BLaER1 (cell line): ENCODE data around the gene MAP3K20.
"Not testable (repeated sequence)": the region's sequence is repeated elsewhere in the genome, so short reads cannot be mapped to it uniquely, and the experiment has no call there.

Source experiments
- H3K27ac ChIP-seq: shearing (Covaris generic); formaldehyde crosslinking; 2 replicates; pipeline ENCODE4 v1.8.1; 2022
- H3K27me3 ChIP-seq: shearing (Covaris generic); formaldehyde crosslinking; 2 replicates; pipeline ENCODE4 v1.8.1; 2022
- H3K36me3 ChIP-seq: shearing (Covaris generic); formaldehyde crosslinking; 2 replicates; pipeline ENCODE4 v1.8.1; 2022
- H3K4me1 ChIP-seq: shearing (Covaris generic); formaldehyde crosslinking; 2 replicates; pipeline ENCODE4 v1.8.1; 2022
- H3K4me2 ChIP-seq: shearing (Covaris generic); formaldehyde crosslinking; 2 replicates; pipeline ENCODE4 v1.8.1; 2022
- H3K4me3 ChIP-seq: shearing (Covaris generic); formaldehyde crosslinking; 2 replicates; pipeline ENCODE4 v1.8.1; 2022
- H3K9ac ChIP-seq: shearing (Covaris generic); formaldehyde crosslinking; 2 replicates; pipeline ENCODE4 v1.8.1; 2022
- H3K9me3 ChIP-seq: shearing (Covaris generic); formaldehyde crosslinking; 2 replicates; pipeline ENCODE4 v1.8.1; 2022
- H4K20me1 ChIP-seq: shearing (Covaris generic); formaldehyde crosslinking; 2 replicates; pipeline ENCODE4 v1.8.1; 2022
- Cebpa-rat ChIP-seq: shearing (Covaris generic); IDR thresholded peaks from 2 replicates; pipeline ENCODE4 v1.8.1; 2022

The MAP3K20 gene

DNA sequence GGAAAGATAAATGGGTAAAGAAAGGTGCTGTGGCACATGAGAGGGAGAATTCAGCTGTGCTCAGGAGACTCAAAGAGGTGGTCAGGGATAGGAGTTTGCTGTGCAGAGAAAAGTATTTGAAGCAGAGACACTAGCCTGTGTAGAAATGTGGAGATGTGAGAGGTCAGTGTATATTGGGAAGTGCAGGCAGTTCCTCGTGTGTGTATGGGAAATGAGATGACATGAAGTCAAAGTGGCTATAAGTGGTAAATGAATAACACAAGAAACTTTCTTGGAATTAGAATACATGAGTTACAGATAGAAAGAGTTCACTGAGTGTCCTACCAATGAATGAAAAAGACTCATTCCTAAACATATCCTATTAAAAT is 11.6 kb downstream of the MAP3K20 start:
- peaks cover 76% of the 10 kb centered on the region; the same call in 1 of the 2 replicates for H4K20me1 ChIP-seq
- no peak for TF ChIP-seq Cebpa-rat
- no peak overlapping the region for H3K27ac ChIP-seq
- no peaks in the 10 kb centered on the region for H3K9me3 ChIP-seq
- H3K36me3 ChIP-seq, result peaks cover 29% of the 10 kb centered on the region
- peaks cover 10% of the 10 kb centered on the region for H3K4me1 ChIP-seq
- no peaks in the 10 kb centered on the region for H3K27me3 ChIP-seq
- no peak overlapping the region for H3K9ac ChIP-seq
- H3K4me3 ChIP-seq, result no peak overlapping the region
- no peak overlapping the region for H3K4me2 ChIP-seq

DNA sequence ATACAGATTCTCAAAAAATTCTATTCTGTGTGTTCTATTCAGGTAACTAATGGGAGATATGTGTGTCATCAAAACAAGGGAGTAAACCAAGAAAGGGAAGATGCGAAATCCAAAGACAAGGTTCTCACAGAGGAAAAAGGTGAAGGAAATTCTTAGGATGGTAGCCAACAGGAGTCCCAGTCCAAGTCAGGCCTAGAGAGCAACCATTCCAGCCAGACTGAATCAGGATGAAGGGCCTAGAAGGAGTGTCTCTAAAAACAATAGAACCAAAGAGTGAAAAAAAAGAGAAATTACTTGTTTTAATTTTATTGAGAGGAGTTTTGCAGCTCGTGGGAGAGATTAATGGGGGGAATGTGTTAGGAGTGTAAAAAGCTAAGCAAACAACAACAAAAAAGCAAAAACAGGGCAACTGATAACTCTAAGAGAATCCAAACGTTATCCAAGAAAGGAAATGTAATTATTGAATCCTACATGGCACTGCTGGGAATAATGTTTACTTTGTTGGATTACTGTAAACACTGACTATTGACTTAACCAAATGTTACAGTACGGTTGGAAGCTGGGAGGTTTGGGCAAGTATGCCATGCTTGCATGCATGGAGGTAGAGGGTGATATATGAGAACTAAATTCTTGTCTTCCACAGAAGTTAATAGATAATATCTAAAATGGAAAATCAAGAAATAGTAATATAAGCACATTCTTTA is 12.3 kb downstream of the MAP3K20 start:
- Histone ChIP-seq H3K27me3 (no peaks in the 10 kb centered on the region), H3K4me1 (peaks cover 10% of the 10 kb centered on the region), H3K9me3 (no peaks in the 10 kb centered on the region), H3K36me3 (peaks cover 31% of the 10 kb centered on the region), H4K20me1 (peaks cover 69% of the 10 kb centered on the region; the same call in 1 of the 2 replicates), H3K9ac (no peak overlapping the region), H3K4me3 (no peak overlapping the region), H3K4me2 (no peak overlapping the region), H3K27ac (no peak overlapping the region)
- no peak for TF ChIP-seq Cebpa-rat

DNA sequence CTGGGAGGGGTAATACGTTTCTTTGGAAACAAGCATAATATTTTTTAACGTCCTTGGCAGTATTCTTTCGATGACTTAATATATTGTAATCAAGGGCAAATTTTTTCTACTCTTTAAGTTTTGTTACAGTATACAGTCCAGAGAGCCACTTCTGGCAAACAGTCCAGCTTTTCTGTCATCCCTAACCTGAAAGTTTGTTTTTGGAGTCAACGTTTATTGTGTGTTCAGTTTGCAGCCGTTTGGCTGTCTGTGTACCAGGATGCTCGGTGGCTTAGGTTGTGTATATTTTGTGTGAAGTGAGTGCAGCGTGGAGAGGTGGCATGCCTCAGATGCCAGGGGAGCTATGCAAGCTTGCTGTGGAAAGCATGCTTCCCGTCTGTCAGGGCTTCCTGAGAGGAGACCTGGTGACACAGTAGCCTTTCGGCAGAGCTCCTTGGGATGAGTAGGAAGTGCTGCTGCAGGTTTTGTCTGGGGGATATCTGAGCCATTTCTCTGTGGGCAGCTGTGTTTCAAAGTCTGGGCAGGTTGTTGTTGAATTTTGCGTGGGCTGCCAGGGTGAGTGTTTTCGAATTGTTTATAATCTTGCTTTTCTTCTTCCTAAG is 14.7 kb downstream of the MAP3K20 start:
- H3K4me1 ChIP-seq, result no peaks in the 10 kb centered on the region
- H3K4me2 ChIP-seq, result no peak overlapping the region
- no peak overlapping the region for H3K27ac ChIP-seq
- H3K36me3 ChIP-seq, result peaks cover 46% of the 10 kb centered on the region
- no peaks in the 10 kb centered on the region for H3K27me3 ChIP-seq
- H3K9me3 ChIP-seq, result no peaks in the 10 kb centered on the region
- TF ChIP-seq Cebpa-rat, result no peak
- H3K9ac ChIP-seq, result no peak overlapping the region
- H4K20me1 ChIP-seq, result peaks cover 56% of the 10 kb centered on the region; the same call in 1 of the 2 replicates
- H3K4me3 ChIP-seq, result no peak overlapping the region

DNA sequence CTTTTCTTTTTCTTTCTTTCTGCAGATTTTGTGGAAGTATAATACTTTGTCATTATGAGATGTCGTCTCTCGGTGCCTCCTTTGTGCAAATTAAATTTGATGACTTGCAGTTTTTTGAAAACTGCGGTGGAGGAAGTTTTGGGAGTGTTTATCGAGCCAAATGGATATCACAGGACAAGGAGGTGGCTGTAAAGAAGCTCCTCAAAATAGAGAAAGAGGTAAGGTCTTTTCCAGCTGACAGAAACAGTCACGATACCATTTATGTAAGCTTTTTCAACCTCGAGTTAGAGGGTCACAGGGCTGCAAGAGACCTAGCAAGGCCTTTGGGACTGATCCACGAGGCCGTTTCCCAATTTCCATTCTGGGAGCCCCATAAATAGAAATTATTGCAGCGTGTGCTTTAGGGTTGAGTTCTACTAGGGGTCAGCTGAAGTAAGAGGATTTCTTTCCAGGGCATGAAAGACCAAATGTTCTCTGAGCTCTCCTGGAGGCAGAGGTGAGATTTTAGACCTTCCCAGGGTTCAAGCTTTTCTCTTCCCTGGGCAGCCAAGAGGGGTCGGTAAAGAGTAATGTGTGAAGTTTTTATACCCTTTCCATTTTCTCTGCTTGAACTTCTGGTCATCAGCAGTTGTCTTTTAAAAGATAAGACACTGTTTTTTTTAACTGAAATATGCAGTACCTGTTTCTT is 15.5 kb downstream of the MAP3K20 start:
- H3K27me3 ChIP-seq, result no peaks in the 10 kb centered on the region
- H3K4me3 ChIP-seq, result no peak overlapping the region
- TF ChIP-seq Cebpa-rat, result no peak
- no peak overlapping the region for H3K27ac ChIP-seq
- H3K4me1 ChIP-seq, result no peaks in the 10 kb centered on the region
- H4K20me1 ChIP-seq, result peaks cover 51% of the 10 kb centered on the region; the same call in 1 of the 2 replicates
- H3K9me3 ChIP-seq, result no peaks in the 10 kb centered on the region
- H3K9ac ChIP-seq, result no peak overlapping the region
- peaks cover 50% of the 10 kb centered on the region for H3K36me3 ChIP-seq
- H3K4me2 ChIP-seq, result no peak overlapping the region

DNA sequence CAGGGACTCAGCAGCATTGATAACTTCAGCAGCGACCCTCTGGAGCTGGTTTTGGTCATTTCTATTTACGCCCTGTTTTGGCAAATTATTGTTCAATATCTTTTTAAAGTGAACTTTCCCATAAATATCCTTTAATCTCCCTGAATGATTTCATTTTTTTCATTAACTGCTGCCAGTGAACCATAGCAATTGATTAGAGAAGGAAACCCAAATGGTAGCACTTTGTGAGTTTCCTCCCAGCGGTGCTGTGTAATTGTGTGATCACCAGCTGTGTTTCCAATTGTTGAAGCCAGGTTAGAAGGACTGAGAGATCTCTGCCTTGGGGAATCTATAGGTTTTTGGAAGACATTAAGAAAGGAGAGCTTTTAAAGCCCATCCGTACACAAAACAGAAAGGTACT is 16.3 kb downstream of the MAP3K20 start:
- H3K4me2 ChIP-seq, result no peak overlapping the region
- TF ChIP-seq Cebpa-rat, result no peak
- H3K36me3 ChIP-seq, result peaks cover 58% of the 10 kb centered on the region
- H3K9ac ChIP-seq, result no peak overlapping the region
- H3K27ac ChIP-seq, result no peak overlapping the region
- no peaks in the 10 kb centered on the region for H3K9me3 ChIP-seq
- H3K4me3 ChIP-seq, result no peak overlapping the region
- no peaks in the 10 kb centered on the region for H3K4me1 ChIP-seq
- no peaks in the 10 kb centered on the region for H3K27me3 ChIP-seq
- peaks cover 43% of the 10 kb centered on the region; the same call in 1 of the 2 replicates for H4K20me1 ChIP-seq

DNA sequence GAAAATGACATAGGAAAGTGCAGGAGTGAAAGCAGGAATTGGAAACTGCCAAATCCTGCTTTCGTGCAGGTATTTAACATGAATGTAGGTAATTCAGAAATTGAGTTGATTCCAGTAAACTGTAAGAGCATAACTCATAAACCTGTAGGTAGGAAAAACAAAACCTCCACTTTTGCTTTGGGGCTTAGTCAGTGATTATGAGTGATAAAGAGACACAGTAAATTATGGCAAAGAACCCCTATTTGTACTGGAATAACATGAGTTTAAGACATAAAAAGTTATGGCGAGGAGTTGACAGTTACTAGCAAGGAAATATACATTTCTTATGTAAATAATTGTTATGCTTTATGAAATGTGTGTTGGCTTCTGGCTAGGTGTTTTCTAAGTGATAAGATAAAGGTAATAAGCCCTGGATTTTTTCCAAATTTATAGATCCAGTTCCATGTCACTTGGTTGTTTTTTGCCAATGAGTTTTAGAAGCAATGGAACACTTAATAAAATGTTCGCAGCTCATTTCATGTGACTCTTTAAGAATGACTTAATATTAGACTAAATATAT is 17.3 kb downstream of the MAP3K20 start:
- no peak overlapping the region for H3K9ac ChIP-seq
- H3K36me3 ChIP-seq, result peaks cover 61% of the 10 kb centered on the region
- no peaks in the 10 kb centered on the region for H3K9me3 ChIP-seq
- H3K4me1 ChIP-seq, result no peaks in the 10 kb centered on the region
- H3K27me3 ChIP-seq, result no peaks in the 10 kb centered on the region
- no peak overlapping the region for H3K4me3 ChIP-seq
- no peak for TF ChIP-seq Cebpa-rat
- no peak overlapping the region for H3K4me2 ChIP-seq
- H3K27ac ChIP-seq, result no peak overlapping the region
- H4K20me1 ChIP-seq, result peaks cover 34% of the 10 kb centered on the region; the same call in 1 of the 2 replicates

DNA sequence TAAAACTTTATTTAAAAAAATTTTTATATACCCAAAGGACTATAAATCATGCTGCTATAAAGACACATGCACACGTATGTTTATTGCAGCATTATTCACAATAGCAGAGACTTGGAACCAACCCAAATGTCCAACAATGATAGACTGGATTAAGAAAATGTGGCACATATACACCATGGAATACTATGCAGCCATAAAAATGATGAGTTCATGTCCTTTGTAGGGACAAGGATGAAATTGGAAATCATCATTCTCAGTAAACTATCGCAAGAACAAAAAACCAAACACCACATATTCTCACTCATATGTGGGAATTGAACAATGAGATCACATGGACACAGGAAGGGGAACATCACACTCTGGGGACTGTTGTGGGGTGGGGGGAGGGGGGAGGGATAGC is 18.0 kb downstream of the MAP3K20 start:
- not testable (repeated sequence) for H3K9ac ChIP-seq, H3K27me3 ChIP-seq, H3K4me1 ChIP-seq, H3K4me2 ChIP-seq, H3K27ac ChIP-seq, H3K9me3 ChIP-seq, H3K4me3 ChIP-seq
- Histone ChIP-seq H4K20me1 (peaks cover 28% of the 10 kb centered on the region; the same call in 1 of the 2 replicates), H3K36me3 (peaks cover 61% of the 10 kb centered on the region)

DNA sequence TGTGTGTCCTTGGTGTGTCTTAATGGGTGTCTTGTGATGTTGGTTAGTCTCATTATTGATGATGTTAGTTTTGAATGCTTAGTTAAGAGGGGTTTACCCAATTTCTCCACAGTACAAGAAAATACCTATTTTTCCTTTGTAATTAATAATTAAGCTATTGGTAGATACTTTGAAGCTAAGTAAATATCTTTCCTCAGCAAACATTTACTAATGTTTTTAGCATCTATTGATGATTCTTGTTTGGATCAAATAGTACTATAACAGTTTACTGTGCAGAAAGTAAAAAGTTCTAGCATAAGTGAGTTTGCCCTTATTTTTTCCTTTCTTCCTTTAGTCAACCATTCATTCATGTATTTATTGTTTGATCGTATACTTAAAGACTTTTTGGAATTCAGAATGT is 19.1 kb downstream of the MAP3K20 start:
- no peak for TF ChIP-seq Cebpa-rat
- Histone ChIP-seq H3K4me2 (no peak overlapping the region), H3K9ac (no peak overlapping the region), H3K27ac (no peak overlapping the region), H3K4me1 (no peaks in the 10 kb centered on the region), H3K27me3 (no peaks in the 10 kb centered on the region), H4K20me1 (peaks cover 22% of the 10 kb centered on the region; the same call in 1 of the 2 replicates), H3K4me3 (no peak overlapping the region), H3K36me3 (peaks cover 63% of the 10 kb centered on the region), H3K9me3 (no peaks in the 10 kb centered on the region)

DNA sequence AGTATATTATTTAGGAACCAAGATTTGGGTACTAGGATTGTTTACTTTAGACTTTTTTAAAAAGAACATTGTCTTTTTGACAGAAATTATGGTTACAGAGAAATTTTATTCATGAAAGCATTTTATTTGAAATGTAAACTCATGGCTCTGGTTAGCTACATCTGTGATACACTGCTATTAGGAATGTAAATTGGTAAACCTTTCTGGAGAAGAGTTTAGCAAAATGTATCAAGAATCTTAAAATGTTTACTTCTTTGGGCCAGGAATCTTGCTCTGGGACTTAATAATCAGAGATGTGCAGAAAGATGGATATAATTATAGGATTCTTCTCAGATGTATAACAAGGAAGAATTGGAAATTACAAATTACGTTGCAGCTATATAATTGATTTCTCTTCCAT is 19.7 kb downstream of the MAP3K20 start:
- Histone ChIP-seq H3K4me1 (no peaks in the 10 kb centered on the region), H3K27ac (no peak overlapping the region), H3K36me3 (peaks cover 69% of the 10 kb centered on the region)

DNA sequence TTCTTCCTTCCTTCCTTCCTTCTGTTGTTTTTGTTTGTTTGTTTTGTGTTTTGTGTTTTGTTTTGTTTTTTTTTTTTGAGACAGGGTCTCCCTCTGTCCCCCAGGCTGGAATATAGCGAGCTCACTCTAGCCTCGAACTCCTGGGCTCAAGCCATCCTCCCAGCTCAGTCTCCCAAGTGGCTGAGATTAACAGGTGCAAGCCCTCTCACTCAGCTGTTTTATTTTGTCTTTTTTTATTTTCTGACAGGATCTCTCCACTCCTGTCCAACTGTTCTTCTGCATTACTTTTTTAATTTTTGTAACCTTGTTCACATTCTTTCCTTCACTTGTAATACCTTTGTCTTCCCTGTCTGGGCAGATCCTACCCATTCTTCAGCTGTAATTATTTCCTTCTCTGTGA is 23.6 kb downstream of the MAP3K20 start:
- Histone ChIP-seq H3K9ac (no peak overlapping the region), H3K4me3 (no peak overlapping the region), H4K20me1 (peaks cover 5% of the 10 kb centered on the region; the same call in 1 of the 2 replicates), H3K27ac (no peak overlapping the region), H3K36me3 (peaks cover 56% of the 10 kb centered on the region), H3K9me3 (no peaks in the 10 kb centered on the region), H3K4me2 (no peak overlapping the region), H3K4me1 (no peaks in the 10 kb centered on the region), H3K27me3 (no peaks in the 10 kb centered on the region)
- no peak for TF ChIP-seq Cebpa-rat

More for the DNA sequence above, 19.7 kb downstream of the MAP3K20 start:
- no peak for TF ChIP-seq Cebpa-rat
- Histone ChIP-seq H3K4me2 (no peak overlapping the region), H4K20me1 (peaks cover 16% of the 10 kb centered on the region; the same call in 1 of the 2 replicates), H3K4me3 (no peak overlapping the region), H3K9me3 (no peaks in the 10 kb centered on the region), H3K9ac (no peak overlapping the region), H3K27me3 (no peaks in the 10 kb centered on the region)
